ENCODE results near the gene TFCP2L1. TPM values are rescaled to one million over a fixed set of nuclear protein-coding genes. Genes with fewer than 3 reads are reported as not detected.

Gene TFCP2L1
- total and polyA plus RNA-seq, 2 donors (not counting 3 experiments of a cell fraction or from before 2014, with no cell fraction given): not detected

- ChIA-PET CTCF (no interaction called here), POLR2A (no interaction called here)
- Histone ChIP-seq H3K36me3 (ENCODE audit: control insufficient read depth in 2 of 2, extremely low read depth in 1 of 2, insufficient read depth in 2 of 2, low read length in 2 of 2) (no peaks in the 10 kb centered on the region), H3K79me2 (ENCODE audit: control insufficient read depth, insufficient read depth, low read length) (no peaks in the 10 kb centered on the region), H3K27ac (ENCODE audit: insufficient read depth, low read depth, low read length) (no peak overlapping the region), H2AFZ (ENCODE audit: low read depth, low read length) (no peak overlapping the region), H3K9ac (replicated peaks; ENCODE audit: extremely low read depth, insufficient read depth, low read length) (no peak overlapping the region), H3K4me1 (ENCODE audit: control insufficient read depth, extremely low read depth, insufficient read depth, low read length) (no peaks in the 10 kb centered on the region), H3K9me3 (replicated peaks; ENCODE audit: control insufficient read depth, insufficient read depth, low read length) (no peaks in the 10 kb centered on the region), H3K27me3 (ENCODE audit: control insufficient read depth in 2 of 2, insufficient read depth in 2 of 2, low read length in 2 of 2) (no peaks in the 10 kb centered on the region), H3K4me2 (ENCODE audit: insufficient read depth, low read length) (no peak overlapping the region), H3K4me3 (replicated peaks in 1 of 3; ENCODE audit: insufficient read depth in 1 of 3, low read depth in 1 of 3, low read length in 3 of 3) (no peak overlapping the region), H3K9me1 (replicated peaks; ENCODE audit: control insufficient read depth, extremely low read depth, insufficient read depth, low read length) (no peaks in the 10 kb centered on the region), H4K20me1 (replicated peaks; ENCODE audit: control insufficient read depth, extremely low read depth, insufficient read depth, low read length) (no peaks in the 10 kb centered on the region)
- TF ChIP-seq GATA2 (IDR thresholded peaks at IDR 0.05; ENCODE audit: insufficient read depth, insufficient read length, low read depth, low read length) (no peak), POLR2A (IDR thresholded peaks at IDR 0.05; ENCODE audit: low read depth, low read length) (no peak), POLR2AphosphoS5 (IDR thresholded peaks at IDR 0.05; ENCODE audit: insufficient read depth, low read depth, low read length) (no peak), MAX (IDR thresholded peaks at IDR 0.05; ENCODE audit: insufficient read depth, insufficient read length) (no peak), JUN (IDR thresholded peaks at IDR 0.05; ENCODE audit: borderline replicate concordance, insufficient read depth, insufficient read length, low read depth) (no peak)
- dilution Hi-C loops (cut with MboI; ENCODE audit: extremely low pct_ligation_motif_present, low sequenced_read_pairs) (no loop called here), intact Hi-C loops (cut with micrococcal nuclease) (no loop called here)
- no TSS peak for BruUV-seq (replicated peaks)
- FAIRE-seq: no peak
- no peak for DNase-seq (ENCODE audit: low read depth, low spot score)
Measured at GRCh38 chr2:121234144-121234543, 50.9 kb downstream of the TFCP2L1 start.

- intact Hi-C loops (cut with micrococcal nuclease) (no loop called here), dilution Hi-C loops (cut with MboI; ENCODE audit: extremely low pct_ligation_motif_present, low sequenced_read_pairs) (no loop called here)
- Histone ChIP-seq H3K27me3 (ENCODE audit: control insufficient read depth in 2 of 2, insufficient read depth in 2 of 2, low read length in 2 of 2) (no peaks in the 10 kb centered on the region), H3K4me3 (replicated peaks in 1 of 3; ENCODE audit: insufficient read depth in 1 of 3, low read depth in 1 of 3, low read length in 3 of 3) (no peak overlapping the region), H3K4me2 (ENCODE audit: insufficient read depth, low read length) (no peak overlapping the region), H3K27ac (ENCODE audit: insufficient read depth, low read depth, low read length) (no peak overlapping the region), H3K79me2 (ENCODE audit: control insufficient read depth, insufficient read depth, low read length) (no peaks in the 10 kb centered on the region), H3K9me3 (replicated peaks; ENCODE audit: control insufficient read depth, insufficient read depth, low read length) (no peaks in the 10 kb centered on the region), H3K4me1 (ENCODE audit: control insufficient read depth, extremely low read depth, insufficient read depth, low read length) (no peaks in the 10 kb centered on the region), H4K20me1 (replicated peaks; ENCODE audit: control insufficient read depth, extremely low read depth, insufficient read depth, low read length) (no peaks in the 10 kb centered on the region), H2AFZ (ENCODE audit: low read depth, low read length) (no peak overlapping the region), H3K9me1 (replicated peaks; ENCODE audit: control insufficient read depth, extremely low read depth, insufficient read depth, low read length) (no peaks in the 10 kb centered on the region), H3K9ac (replicated peaks; ENCODE audit: extremely low read depth, insufficient read depth, low read length) (no peak overlapping the region), H3K36me3 (ENCODE audit: control insufficient read depth in 2 of 2, extremely low read depth in 1 of 2, insufficient read depth in 2 of 2, low read length in 2 of 2) (no peaks in the 10 kb centered on the region)
- CTCF ChIA-PET: no interaction called here
- FAIRE-seq (no peak), DNase-seq (ENCODE audit: low read depth, low spot score) (no peak)
- TF ChIP-seq EZH2 (IDR thresholded peaks at IDR 0.05; ENCODE audit: borderline replicate concordance, low read depth, low read length, severe bottlenecking) (no peak), CTCF (IDR thresholded peaks at IDR 0.05; ENCODE audit: extremely low read depth in 1 of 2, insufficient read depth in 1 of 2, low read depth in 1 of 2, low read length in 2 of 2) (no peak), POLR2A (IDR thresholded peaks at IDR 0.05; ENCODE audit: low read depth, low read length) (no peak), FOS (IDR thresholded peaks at IDR 0.05; ENCODE audit: borderline replicate concordance, insufficient read depth, low read length) (no peak), POLR2AphosphoS5 (IDR thresholded peaks at IDR 0.05; ENCODE audit: insufficient read depth, low read depth, low read length) (no peak), JUN (IDR thresholded peaks at IDR 0.05; ENCODE audit: borderline replicate concordance, insufficient read depth, insufficient read length, low read depth) (no peak), MAX (IDR thresholded peaks at IDR 0.05; ENCODE audit: insufficient read depth, insufficient read length) (no peak), MYC (IDR thresholded peaks at IDR 0.05; ENCODE audit: low read depth, low read length) (no peak), GATA2 (IDR thresholded peaks at IDR 0.05; ENCODE audit: insufficient read depth, insufficient read length, low read depth, low read length) (no peak)
- POLR2A ChIA-PET: no interaction called here
- BruUV-seq (replicated peaks): no TSS peak
Measured at GRCh38 chr2:121233486-121234110, 51.4 kb downstream of the TFCP2L1 start.

All from endothelial cell of umbilical vein (primary cell).